ENCODE data around the gene TCF12. TPM values are rescaled to one million over a fixed set of nuclear protein-coding genes. Genes with fewer than 3 reads are reported as not detected.

TCF12 gene
- total RNA-seq, 1 experiment from 2014 or later, result 96.2 TPM

DNA sequence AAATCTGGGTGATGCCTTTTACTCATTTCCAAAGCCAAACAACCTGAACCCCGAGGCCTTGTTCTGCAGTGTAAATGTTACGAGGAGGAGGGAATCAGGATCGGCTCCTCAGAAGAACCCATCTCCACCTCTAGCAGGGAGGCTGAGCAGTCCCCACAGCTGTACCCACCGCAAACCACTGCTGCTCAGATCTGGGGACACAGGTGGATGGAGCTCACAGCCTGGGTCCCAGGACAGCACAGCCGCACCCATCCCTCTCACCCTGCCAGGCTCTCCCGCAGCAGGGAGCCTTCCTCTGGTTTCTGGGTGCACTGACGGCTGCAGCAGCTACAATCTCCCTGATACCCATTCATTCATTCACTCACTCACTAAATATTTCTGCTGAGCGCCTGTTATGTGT is 413.9 kb downstream of the TCF12 start:
- DNase-seq (ENCODE audit: low read depth), result no peak

DNA sequence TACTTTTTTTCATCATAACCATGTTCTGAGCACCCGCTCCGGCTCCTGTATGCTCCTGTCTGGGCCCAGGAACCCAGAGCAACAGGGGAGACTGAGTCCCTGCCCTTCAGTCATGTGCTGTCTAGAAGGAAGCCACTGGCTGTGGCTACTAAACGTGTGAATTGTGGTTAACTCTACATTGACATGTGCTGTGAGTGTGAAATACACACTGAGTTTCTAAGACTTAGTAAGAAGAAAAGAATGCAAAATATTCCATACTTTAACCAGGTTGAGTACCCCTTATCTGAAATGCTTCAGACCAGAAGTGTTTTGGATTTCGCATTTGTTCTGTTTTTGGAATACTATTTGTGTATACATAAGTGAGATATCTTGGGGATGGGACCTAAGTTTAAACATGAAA is 415.0 kb downstream of the TCF12 start:
- DNase-seq (ENCODE audit: low read depth), result peak; percentile 74

DNA sequence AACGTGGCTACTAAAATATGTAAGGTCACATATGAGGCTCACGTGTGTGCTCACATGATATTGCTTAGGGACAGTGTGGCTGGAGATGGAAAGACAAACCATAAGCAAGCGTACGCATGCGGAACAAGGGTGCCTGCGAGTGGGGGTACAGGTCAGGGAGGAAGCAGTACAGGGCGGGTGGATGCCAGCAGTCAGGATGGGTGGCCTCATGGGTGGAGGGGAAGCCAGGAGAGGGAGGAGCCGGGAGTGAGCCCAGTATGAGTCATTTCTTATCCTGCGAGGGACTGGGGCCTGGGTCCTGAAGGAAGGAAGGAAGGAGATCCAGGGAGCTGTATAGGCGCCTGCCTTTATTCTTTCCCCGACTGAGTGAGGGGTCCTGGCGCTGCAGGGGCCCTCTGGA is 415.8 kb downstream of the TCF12 start:
- DNase-seq (ENCODE audit: low read depth), result peak; percentile 90

DNA sequence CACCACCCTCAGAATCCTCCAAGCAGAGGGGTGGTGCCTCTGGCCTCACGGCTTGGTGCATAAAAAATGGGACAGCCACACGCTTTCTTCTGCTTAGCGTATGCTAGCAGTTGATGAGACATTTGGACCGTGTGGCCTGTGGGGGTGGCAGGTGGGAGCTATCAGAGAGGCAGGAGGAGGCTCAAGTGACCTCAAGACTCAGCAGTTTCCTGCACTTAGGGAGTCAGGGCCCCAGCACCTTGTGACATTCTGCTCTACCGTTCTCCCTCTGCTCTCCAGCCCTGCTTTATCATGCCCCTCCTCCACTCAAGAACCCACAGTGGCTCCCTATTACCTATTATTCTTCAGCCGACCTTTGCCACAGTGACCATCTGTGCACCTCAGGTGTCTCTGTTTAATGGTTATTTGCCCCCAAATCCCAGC is 416.9 kb downstream of the TCF12 start:
- DNase-seq (ENCODE audit: low read depth), result no peak

DNA sequence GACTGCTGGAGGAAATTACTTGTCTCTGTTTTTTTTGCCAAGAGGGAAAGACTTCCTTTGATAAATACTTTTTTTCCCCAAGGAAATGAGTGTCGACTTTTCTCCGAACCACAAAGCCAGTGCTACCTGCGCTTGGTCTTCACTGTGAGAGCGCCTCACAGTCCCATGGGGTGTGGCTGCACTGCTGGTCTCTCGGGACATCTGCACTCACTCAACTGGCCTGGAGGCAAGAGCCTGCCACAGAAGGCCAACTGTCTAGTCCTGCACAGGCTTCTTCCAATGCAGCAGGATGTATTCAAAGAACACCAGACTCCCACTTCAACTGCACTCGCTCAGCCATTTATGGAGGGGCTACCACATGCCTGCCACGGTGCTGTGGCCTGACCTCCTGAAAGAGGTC is 417.3 kb downstream of the TCF12 start:
- DNase-seq (ENCODE audit: low read depth), result no peak

DNA sequence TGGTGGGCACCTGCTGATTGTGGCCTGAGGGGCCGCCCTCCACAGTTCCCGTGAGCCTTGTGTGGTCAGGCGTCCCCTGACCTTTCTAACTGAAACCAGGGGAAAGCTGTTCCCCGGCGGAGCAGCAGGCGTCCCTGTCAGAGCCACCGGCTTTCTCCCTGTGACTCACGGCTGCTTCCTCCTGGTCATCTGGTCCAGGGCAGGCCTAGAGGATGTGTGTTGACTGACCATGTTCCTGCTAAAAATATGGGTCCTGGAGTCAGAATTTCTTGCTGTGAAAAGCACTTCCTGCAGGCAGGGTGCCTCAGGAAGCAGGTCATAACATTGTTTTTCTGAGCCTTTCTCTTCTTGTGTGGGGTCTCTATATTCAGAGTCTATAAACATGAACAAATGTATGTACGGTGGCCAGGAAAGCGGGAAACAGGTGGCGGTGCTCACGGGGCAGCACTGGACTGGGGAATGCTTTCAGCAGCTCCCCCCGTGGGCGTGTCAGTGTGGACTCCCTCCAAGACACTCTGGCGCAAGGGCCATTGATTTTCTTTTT is 419.5 kb downstream of the TCF12 start:
- peak; percentile 64 for DNase-seq (ENCODE audit: low read depth)

DNA sequence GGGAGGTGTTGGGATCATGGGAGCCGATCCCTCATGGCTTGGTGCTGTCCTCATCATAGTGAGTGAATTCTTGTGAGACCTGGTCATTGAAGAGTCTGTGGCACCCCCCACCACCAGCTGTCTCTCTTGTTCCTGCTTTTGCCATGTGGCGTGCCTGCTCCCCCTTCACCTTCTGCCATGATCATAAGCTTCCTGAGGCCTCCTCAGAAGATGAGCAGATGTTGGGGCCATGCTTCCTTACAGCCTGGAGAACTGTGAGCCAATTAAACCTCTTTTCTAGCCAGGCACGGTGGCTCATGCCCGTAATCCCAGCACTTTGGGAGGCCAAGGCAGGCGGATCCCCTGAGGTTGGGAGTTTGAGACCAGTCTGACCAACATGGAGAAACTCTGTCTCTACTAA is 420.9 kb downstream of the TCF12 start:
- DNase-seq (ENCODE audit: low read depth), result no peak

Small RNA genes within 50 kb of the gene (small RNA-seq; reads per million reads assigned to genes)
- gene RF01210, result not detected

Other genes starting within 250 kb of the TCF12 start
- gene ZNF280D, start 185.1 kb upstream of the TCF12 start, total RNA-seq (2014; rRNA removed; shearing (Covaris generic)), result 2.3 TPM in 2 replicates

Data from HT1080 (cell line).